ENCODE measurements around the gene CYTH2.

DNA sequence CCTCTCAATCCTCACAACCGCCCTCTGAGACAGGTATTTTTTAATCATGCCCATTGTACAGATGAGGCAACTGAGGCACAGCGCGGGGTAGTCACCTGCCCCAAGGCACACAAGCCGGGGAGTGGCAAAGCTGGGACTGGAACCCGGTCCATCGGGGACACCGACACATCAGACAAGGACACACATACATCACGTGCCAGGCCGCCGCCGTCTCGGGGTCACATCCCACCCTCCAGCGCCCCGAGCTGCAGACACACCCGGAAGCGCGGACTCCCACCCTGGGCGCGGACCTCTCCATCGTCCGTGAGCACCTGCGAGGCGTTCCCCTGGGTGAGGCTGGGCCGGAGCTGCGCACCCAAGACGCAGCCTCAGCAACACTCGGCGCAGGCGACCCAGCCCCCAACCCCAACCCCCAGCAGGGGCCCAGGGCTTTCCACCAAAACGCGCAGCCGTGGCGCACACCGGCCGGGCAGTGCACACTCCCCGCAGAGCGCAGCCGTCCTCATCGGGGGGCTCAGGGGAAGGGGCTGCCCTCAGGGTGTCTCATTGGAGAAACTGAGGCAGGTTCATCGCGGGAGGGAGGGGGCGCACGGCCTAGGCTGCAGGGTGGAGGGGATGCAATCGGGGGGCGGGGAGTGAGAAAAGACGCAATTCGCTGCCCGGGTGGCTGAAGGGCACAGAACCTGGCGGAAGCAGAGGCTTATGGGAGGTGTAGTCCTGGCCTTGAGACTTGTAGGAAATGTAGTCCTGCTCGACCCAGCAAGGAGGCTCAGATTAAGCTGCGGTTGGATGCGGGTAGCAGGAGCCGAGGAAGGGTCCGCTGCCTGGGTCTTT, 44.3 kb downstream of the CYTH2 start:
- TF ChIP-seq TAF1 (IDR thresholded peaks at IDR 0.05; ENCODE audit: low read depth, low read length) (no peak), POLR2A (IDR thresholded peaks at IDR 0.05; ENCODE audit: low read depth, low read length) (no peak)
